ENCODE results near the gene GABRB1.

DNA sequence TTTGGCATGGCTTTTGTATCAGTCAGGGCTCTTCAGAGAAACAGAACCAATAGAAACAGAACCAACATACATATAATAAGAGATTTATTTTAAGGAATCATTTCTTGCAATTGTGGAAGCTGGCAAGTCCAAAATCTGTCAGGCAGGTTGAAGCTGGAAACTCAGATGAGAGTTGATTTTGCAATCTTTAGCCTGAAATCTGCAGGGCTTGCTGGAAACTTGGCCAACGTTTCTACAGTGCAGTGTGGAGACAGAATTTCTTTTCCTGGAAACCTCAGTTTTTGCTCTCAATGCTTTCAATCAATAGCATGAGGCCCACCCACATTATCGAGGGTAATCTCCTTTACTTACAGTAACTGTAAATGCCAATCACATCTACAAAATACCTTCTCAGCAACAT, 386.8 kb downstream of the GABRB1 start:
- no peak for TF ChIP-seq GATA2 (IDR thresholded peaks at IDR 0.05; ENCODE audit: low read depth, low read length)
- no peak for TF ChIP-seq GATA3 (IDR thresholded peaks at IDR 0.05; ENCODE audit: low read depth, low read length)
